ENCODE results near the gene FADS2.

Gene FADS2

DNA sequence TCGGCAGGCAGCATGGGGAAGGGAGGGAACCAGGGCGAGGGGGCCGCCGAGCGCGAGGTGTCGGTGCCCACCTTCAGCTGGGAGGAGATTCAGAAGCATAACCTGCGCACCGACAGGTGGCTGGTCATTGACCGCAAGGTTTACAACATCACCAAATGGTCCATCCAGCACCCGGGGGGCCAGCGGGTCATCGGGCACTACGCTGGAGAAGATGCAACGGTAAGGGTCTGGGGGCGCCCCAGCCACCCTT is 204 bp downstream of the FADS2 start:
- DNase-seq, result no peak

DNA sequence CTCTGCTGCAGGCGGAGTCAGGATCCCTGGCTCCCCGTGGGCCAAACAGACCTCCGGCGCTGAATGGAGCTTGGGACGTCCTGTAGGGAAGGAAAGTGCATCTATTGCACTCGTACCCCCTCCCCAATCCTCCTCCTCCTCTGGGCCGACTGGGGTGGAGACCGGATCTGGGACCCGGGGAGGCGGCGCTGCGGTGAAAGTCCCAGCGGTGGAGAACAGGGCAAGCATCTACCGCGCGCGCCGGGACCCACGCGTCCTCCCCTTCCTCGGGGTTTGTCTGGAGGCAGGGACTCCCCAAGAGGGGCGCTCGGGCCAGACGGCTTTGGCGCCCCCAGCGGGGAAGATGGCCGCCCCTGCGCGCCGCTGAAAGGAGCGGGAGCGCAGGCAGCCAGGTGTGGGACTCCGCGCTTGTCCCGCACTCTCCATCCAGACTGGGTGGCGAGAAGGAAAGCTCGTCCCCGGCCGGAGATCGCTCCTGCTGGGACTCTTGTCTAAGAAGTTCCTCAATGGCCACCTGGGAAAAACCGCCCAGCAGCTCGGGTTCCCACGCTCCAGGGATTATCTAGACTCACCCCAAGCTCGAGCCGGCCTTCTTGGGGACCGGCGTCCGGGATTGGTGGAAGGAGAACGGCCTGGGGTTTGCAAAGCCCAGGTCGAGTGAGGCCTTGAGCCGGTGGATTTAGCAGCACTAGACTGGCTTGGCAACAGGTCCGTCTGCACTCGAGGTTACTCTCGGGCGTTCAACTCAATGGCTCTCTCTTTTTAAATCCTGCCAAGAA is 718 bp downstream of the FADS2 start:
- DNase-seq, result no peak

DNA sequence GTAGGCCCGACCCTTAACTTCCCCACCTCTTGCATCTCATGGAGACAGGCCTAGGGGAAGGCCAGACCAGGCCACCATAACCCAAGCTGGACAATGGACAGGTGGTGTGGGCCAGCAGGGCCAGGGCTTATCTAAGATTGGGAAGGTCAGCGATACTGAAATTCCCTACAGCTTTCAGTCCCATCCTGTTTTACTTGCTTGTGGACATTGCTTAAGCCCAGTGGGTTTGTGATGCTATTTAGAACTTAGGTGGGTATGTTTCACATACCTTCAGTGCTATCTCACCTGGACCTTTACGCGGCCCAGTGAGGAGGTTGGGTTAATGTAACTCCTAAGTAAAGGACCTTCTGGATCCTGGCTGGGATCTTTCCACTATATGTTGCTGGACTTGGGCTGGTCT is 1.7 kb downstream of the FADS2 start:
- DNase-seq, result no peak

DNA sequence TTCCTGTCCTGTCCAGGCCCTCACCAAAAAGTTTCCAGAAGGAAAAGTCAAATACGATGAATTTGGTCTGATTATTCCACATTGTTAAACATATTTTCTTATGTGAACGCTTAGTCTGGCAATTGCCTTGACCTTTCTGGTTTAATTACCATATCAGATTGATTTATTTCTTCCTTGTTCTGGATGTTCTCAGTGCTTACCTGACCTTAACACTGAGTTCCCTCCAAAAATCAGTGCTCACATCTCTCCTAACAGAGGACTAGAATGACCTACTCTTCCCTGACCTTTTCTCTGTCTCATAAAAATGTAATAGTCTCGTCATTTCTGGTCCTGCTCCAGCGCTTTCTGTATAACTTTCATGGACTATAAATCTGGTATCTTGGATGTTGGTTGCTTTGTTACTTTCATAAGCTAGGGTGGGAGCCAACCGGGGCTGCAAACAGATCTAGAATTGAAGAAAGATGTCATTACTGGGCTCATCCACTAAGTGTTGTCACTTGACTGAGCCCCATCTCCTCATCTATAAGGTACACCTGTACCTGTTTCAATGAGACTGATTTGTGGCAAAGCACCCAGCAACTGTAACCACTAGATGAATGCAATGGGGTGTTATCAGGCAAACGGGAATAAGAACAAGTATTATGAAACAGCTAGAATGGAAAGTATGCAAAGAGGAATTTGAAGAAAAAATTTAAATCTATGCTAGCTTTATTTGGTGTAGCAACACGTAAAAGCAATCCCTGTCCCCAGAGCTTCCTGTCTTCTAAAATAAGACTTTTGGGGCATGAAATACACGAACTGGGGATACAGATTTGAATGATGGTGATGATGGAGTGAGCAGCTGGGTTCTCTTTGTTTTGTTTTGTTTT is 2.4 kb downstream of the FADS2 start:
- DNase-seq, result no peak

DNA sequence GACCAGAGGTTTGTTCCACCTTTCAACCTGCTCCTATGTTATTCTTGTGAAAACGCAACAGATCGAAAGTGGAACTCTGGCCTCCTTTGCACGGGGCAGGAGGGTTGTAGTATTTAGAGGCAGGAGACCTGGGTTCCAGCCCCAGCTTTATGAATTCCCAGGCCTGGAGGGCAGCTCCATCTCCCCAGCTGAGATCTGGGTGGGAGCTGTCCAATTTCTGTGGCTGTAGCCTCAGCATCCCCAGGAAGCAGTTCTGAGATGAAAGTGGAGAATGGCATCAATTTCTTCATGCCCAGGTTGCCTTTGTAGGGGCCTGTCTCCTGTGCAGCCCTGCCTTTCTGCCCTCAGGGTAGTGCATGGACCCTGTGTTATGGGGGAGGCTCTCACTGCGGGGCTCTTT is 4.1 kb downstream of the FADS2 start:
- no peak for DNase-seq

DNA sequence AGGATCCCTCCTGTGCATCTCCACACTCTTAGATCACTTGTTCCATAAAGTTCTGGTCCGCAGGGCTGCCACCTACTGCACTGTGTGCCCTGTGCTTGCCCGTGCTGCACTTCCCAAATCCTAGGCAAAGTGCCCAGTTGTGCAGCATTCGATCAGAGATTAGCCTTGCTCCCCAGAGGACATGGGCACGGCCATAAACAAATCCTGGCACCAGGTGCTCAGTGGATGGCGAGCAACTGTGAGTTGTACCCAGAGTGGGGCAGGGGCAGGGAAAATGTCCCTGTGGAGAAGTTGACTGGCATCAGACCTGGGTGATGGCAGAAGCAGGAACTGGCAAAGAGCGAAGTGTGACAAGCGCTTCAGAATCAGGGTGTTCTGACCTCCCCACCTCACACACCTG is 4.7 kb downstream of the FADS2 start:
- no peak for DNase-seq

DNA sequence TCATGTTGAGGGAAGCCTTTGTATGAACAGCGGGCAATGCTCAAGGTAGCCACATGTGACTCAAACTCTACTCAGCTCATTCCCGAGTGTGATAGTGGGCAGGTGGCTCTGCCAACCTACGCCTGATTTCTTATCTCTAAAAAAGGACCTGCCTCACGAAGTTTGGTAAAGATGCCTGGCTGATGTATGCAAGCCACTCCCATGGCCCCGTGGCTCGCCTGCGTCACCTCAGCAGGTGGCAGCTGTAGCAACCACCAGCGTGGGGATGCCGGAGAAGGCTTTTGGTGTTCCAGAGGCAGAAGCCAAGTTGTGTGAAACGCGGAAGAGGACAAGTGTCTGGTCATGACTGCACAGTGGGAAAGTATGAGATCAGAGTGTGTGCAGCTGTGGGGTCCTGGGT is 5.4 kb downstream of the FADS2 start:
- DNase-seq, result no peak

DNA sequence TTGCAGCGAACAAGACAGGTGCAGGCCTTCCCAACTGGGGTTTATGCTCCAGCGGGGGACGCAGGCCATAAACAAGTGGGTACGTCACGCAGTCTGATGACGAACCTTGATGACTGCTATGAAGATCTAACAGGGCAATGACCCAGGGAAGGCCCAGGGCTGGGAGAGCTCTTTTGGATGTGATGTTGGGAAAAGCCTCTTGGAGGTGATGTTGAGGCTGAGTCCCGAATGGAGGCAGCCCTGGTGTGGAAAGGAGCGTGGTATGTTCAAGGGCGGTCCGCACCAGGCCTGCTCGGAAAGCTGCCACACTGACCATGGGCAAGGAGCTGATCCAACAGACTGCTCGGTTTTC is 5.8 kb downstream of the FADS2 start:
- DNase-seq, result no peak

DNA sequence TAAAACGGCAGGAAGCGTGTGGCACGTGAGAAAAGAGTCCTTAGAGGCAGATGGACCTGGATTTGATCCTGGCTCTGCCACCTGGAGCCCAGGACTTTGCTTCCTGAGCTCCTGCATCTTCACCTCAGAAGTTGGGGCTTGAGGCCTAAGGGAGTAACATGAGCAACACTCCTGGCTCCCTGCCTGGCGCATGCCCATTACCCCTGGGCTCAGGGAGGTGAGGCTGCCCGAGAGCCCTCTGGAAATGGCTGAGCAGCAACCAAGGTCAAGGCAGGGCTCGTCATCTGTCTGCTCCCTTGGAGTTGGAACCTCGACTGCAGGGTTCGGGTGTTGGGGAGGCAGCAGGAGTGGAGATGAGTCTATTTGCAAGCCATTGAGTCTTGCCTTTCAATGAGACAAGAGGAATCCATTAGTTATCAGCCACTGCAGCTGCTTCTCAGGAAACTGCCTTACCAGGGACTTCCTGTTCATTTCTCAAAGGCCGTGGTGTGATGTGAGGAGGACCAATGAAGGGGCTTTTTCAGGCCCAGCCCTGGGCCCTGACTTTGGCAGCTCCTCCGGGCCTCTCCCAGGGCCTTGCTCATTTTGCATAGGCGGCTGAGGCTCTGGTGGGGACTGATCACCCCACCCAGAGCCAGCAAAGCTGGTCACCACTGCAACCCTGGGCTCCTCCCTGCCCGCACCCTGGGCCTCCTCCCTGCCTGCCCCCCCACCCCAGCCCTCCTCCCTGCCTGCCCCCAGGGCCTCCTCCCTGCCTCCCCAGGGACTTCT is 6.4 kb downstream of the FADS2 start:
- no peak for DNase-seq

DNA sequence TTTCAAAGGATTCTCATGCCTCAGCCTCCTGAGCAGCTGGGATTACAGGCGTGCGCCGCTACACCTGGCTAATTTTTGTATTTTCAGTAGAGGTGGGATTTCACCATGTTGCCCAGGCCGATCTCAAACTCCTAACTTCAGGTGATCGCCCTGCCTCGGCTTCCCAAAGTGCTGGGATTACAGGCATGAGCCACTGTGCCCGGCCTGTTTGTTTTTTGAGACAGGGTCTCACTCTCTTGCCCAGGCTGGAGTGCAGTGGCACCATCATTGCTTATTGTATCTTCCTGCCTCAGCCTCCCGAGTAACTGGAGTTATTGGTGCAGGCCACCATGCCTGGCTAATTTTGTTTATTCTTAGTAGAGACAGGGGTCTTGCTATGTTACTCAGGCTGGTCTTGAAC is 8.1 kb downstream of the FADS2 start:
- DNase-seq, result no peak

DNA sequence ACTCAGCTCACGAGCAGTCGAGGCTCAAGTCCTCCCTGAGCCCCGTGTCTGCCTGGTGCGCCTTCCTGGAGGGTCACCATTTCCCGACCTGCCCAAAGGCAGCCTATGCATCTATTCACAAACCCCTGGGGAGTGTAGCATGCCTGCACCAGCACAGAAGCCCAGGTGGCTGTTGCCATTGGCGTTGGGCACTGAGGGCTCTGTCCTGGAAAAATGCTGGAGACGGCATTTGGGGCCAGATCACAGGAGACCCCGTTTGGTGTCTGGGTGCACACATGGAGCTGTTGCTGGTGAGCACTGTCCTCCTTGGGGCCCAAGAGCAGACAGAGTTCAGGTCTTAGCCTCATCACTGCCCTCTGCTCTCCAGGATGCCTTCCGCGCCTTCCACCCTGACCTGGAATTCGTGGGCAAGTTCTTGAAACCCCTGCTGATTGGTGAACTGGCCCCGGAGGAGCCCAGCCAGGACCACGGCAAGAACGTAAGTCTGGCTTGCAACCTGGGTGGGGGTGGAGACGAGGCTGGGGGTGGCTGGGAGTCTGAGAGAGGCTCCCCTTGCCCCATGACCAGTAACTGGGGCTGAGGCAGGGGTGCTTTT is 9.4 kb downstream of the FADS2 start:
- no peak for DNase-seq

DNA sequence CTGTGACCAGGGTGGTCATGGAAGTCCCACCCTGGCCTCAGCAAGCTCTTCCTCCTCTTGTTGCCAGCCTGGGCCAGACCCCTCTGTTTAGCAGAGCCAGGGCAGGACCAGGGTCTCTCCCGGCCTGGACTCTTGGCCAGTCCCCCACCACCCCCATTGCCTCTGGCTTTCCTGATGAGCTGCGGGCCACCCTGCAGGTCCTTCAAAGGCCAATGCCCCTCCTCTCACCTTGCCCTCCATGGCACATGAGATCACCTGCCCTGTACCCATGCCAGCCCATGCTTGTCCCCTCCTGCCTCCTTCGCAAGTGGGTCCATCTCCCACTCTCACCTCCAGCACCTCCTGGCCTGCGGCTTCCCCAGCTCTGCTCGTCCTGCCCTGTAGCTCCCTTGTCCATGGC is 10.4 kb downstream of the FADS2 start:
- no peak for DNase-seq

DNA sequence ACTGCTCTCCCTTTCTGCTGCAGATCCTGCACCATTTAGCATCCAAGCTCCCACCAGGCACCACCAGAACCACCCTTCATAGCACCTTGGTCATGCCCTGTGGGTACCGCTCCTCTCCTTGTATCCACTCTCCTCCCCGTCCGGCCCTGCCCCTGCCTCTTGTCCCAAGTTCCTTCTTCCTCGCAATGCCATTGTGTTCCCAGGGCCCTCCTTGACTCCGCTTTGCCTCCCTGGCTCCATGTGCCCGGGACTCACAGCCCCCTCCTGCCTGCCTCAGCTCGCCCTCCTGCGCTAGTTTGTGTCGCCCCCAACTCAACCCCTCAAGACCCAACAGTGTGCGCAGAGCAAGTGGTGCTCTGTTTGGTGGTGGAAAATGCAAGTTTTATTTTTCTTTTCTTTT is 10.8 kb downstream of the FADS2 start:
- DNase-seq, result no peak

DNA sequence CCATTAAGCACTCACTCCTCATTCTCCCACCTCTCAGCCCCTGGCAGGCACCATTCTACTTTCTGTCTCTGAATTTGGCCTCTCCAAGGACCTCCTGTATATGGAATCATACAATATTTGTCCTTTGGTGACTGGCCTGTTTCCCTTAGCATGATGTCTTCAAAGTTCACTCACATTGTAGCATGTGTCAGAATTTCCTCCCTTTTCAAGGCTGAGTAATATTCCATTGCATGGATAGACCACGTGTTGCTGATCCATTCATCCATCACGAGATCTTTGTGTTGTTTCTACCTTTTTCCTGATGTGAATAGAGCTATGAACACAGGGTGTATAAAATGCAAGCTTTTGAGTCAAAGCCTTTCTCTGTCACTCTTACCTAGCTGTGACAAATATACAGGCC is 11.6 kb downstream of the FADS2 start:
- DNase-seq, result no peak

DNA sequence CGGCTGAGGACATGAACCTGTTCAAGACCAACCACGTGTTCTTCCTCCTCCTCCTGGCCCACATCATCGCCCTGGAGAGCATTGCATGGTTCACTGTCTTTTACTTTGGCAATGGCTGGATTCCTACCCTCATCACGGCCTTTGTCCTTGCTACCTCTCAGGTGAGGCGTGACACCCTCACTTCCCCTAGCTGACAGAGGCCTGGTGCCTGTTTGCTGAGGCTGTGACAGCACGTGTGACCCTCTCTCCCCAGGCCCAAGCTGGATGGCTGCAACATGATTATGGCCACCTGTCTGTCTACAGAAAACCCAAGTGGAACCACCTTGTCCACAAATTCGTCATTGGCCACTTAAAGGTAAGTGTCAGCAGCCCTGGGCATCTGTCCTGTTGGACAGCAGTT is 12.3 kb downstream of the FADS2 start:
- DNase-seq, result no peak

DNA sequence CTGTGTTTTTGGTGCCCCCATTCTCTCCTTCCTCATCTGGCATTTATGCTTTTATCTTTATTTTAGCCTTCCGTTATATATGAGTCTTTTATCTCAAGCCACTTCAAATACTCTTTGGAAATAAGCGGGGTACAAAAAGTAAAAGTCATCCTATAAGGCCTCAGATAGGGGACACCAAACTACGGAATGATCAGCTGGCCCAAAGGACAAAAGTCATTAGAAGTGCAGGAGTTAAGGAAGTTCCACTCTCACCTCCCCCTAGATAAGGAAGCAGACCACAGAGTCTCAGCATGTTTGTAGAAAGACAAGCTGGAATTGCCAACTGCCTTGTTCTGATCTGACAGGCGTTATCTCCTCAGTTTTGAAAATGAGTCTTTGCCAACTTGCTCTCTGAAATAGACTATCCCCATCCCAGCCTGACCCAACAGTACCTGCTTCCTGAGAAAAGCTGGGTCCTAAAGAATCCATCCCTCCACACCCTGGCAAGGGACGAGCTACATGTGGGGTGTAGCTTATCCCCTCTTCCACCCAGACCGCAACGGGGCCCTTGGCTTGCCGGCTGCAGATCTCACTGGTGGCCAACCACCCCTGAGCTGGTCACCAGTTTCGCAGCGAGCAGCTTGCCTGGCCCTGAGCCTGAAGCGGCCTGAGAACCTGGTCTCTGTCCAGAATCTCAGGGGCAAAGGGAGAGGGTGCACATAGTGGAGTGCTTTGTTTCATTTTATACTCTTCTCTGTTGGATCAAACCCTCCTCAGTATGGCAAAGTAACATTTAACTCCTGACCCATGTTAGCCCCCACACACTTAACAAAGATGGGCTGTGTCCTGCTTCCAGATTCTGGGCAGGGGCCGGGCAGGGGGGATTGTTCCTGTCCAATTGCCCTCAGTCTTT is 13.8 kb downstream of the FADS2 start:
- DNase-seq, result no peak

DNA sequence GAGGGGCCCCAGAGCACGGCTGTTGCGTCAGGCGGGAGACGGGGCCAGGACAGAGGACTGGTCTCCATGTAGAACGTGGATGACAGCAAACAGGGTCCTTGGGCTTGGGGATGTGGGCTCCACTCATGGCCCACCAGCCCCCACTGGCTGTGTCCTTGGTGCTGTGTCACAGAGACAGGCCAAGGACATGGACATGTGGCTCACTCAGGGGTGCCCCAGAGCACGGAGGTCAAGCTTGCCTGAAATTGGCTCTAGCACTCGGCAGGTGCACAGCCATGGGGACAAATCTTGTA is 14.4 kb downstream of the FADS2 start:
- no peak for DNase-seq

DNA sequence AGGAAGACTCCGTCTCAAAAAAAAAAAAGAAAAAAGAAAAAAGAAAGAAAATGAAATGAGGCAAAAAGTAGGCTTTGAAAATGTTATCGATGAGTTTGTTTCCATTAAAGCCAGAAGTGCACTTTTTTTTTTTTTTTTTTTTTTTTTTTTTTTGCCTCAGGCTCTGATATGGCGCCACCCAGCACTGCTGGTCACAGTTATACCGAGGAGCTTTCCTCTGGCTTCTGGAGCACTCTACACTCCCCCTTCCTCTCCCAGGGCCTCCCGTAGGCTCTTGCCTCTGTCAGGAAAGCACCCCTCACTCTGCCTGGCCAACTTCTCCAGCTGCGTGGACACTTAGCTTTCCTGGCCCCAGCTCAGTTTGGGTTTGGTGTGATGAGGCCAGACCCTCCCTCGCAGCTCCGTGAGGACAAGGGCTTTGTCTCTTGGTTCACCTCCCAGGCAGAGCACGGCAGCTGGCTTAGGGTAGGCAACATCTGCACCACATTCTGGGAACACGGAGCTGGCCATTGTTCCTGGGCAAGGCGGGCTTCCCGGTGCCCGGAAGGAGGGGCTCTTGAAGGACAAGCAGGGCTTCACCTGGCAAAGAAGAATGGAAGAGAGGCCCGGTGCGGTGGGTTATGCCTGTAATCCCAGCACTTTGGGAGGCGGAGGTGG is 16.9 kb downstream of the FADS2 start:
- DNase-seq, result no peak

DNA sequence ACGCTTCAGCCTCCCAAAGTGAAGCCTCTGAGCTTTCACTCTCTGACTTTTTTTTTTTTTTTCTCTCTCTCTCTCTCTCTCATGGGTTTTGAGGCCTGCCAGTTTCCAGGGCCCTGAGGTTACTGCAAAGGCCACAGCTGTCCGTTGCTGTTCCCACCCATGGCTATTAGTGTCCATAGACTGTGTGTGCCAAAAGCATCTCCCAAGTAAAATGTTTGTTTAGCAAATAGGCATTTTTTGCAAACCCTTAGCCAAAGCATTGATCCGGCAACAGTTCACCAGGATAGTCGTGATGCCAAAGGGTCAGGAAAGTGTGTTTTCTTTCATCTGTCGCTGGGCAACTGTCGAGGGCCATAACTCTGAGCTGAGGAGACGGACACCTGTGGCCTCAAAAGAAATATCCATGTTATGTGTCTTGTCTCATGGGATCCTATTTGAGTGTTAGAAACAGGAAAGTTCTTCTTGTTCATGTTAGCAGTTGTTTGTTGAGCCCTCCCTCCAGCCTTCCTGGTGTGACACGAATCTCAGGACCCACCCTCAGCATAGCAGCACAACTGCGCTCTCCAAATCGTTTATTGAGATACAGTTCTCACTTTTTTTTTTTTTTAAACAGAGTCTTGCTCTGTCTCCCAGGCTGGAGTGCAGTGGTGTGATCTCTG is 18.4 kb downstream of the FADS2 start:
- no peak for DNase-seq

DNA sequence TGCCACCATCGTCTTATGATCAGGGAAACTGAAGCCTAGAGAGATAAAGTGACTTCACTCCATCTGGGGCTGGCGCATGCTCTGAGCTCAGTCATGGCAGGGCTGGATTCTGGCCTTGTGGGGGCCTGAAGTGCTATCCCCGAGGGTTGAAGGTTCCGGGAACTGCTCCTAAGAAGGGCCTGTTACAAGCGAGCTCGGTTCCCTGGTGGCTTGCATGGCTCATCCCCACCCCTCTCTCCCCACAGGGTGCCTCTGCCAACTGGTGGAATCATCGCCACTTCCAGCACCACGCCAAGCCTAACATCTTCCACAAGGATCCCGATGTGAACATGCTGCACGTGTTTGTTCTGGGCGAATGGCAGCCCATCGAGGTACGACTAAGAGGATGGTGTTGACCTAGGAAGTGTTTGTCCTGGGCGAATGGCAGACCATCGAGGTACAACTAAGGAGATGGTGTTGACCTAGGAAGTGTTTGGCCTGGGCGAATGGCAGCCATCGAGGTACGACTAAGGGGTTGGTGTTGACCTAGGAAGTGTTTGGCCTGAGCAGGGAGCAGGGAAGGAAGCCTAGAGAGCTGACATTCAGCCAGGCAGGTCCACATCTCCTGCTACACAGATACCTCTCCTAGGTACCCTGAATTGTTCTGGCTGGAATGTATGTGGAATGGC is 19.9 kb downstream of the FADS2 start:
- no peak for DNase-seq

DNA sequence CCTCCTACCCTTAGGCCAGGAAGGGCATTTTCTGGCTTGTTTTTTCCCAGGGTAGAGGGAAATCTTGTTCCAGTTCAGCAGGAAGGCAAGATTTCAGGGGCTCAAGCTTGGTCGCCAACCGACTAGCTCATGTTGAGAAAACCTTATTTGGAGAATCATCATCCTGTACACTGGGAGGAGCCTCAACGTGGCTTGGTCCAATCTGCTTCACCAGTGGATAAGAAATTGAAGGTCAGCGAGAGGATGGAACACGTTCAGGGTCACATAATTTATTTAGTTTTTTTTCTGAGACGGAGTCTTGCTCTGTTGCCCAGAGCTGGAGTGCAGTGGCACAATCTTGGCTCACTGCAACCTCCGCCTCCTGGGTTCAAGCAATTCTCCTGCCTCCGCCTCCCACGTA is 20.5 kb downstream of the FADS2 start:
- no peak for DNase-seq

Data from activated CD4-positive, alpha-beta T cell treated with anti-CD3 and anti-CD28 coated beads, Interleukin-2, amount 50 U/mL, for 4 hours (primary cell).